Fibroblast of mammary gland (primary cell): ENCODE results near the gene EML1.

ENCODE experiments used
- DNase-seq: peaks from one replicate; pipeline ENCODE4 v3.0.0-alpha.2; 2010; ENCODE audit warnings: low read depth
- H3K4me3 ChIP-seq: 2 replicates; pipeline ENCODE4 v1.5.1; 2011; ENCODE audit warnings: low read depth, mild to moderate bottlenecking, low read length, moderate library complexity; ENCODE audit not compliant: control insufficient read depth
- TF ChIP-seq, protein P1 (sequence below): conservative IDR thresholded peaks from 2 replicates; pipeline ENCODE4 v1.5.1; 2011; ENCODE audit warnings: low read depth, low read length, inconsistent platforms; ENCODE audit not compliant: control insufficient read depth, insufficient read depth

EML1 gene

DNA sequence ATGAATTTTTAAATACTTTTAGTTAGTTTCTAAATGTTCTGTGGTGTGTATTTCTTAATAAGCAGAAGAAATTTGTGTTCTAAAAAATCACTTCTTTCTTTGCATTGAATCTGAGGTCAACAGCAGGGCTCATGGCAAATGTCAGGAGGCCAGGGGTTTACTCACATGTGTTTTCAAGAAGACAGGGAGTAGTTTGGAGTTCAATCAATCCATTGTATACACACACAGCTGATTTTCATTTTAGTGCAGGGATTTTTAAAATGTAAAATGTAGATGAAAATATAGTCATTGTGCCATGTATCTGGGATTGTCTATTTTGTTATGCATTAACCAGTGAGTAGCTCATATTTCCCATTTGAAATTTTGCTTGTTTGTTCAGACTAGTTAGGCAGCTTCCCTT is 62.1 kb downstream of the EML1 start:
- DNase-seq: no peak
- no peak overlapping the region for H3K4me3 ChIP-seq
- TF ChIP-seq, protein P1, sequence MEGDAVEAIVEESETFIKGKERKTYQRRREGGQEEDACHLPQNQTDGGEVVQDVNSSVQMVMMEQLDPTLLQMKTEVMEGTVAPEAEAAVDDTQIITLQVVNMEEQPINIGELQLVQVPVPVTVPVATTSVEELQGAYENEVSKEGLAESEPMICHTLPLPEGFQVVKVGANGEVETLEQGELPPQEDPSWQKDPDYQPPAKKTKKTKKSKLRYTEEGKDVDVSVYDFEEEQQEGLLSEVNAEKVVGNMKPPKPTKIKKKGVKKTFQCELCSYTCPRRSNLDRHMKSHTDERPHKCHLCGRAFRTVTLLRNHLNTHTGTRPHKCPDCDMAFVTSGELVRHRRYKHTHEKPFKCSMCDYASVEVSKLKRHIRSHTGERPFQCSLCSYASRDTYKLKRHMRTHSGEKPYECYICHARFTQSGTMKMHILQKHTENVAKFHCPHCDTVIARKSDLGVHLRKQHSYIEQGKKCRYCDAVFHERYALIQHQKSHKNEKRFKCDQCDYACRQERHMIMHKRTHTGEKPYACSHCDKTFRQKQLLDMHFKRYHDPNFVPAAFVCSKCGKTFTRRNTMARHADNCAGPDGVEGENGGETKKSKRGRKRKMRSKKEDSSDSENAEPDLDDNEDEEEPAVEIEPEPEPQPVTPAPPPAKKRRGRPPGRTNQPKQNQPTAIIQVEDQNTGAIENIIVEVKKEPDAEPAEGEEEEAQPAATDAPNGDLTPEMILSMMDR: no peak

DNA sequence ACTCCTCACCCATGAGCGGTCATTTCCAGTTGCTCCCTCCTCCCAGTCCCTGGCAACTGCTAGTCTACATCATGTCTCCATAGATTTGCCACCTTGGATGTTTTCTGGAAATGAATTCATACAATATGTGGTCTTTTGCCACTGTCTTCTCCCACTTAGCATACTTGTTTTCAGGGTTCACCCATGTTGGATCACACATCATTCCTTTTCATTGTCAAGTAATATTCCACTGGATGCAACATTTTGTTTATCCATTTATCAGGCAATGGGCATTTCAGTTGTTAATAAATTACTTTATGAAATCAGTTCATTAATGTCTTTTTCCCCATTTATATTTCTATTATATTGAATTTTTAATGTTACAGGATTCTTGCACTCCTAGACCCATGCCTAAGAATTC is 64.3 kb downstream of the EML1 start:
- TF ChIP-seq, protein P1: no peak

DNA sequence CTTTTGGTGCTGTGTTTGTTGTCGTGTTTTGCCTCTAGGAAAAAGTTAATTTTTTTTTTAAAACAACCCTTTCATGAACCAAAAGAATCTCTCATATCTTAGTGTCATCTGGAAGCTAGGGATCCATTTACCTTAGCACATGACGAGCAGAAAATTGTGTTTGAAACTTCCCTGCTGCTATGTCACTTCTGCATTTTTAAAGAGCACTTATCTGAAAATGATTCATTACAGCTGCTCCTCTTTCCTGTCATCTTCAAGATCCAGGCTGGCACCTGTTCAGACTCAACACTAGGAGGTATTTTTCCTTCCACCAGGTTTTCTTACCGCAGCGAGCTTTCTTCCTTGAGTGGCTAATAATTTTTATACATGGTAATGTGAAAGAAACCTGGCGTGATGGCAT is 67.0 kb downstream of the EML1 start:
- DNase-seq: no peak
- TF ChIP-seq, protein P1: no peak
- H3K4me3 ChIP-seq: no peak overlapping the region

More for the DNA sequence above, 64.3 kb downstream of the EML1 start:
- DNase-seq: no peak
- H3K4me3 ChIP-seq: no peak overlapping the region

DNA sequence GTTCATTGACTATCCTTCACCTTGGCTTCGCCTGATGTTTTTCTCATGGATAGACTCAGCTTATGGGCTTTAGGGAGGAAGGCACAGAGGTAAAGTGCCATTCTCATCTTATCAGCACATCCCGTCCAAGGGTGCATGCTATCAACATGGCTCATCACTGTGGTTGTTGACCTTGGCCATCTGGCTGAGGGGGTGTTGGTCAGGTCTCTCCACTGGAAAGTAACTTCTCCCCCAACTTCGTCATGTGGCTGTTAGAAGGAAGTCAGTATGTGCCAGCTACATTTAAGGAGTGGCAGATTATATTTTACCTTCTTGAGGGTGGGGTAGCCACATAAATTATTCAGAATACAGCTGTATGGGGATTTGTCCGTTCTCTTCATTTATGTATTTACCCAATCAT is 68.9 kb downstream of the EML1 start:
- peak; percentile 54 for DNase-seq
- TF ChIP-seq, protein P1: no peak
- H3K4me3 ChIP-seq: no peak overlapping the region

DNA sequence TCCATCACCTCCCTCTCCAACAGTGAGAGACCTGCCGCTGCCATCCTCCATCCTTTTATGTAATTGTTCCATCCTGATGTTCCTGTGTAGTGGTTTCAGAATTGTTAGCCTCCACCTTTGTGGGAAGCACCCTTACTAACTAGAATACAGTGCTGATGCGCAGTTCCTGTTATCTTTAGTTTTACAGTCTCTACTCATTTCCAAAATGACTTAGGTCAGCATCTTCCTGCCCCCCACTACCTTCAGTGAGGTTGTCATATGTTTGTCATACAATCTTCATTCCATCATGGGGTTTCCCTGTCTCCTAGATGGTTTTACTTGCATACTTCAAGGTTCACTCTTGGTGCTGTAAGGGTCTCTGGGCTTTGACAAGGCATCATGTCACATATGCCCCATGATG is 69.8 kb downstream of the EML1 start:
- H3K4me3 ChIP-seq: no peak overlapping the region
- TF ChIP-seq, protein P1: no peak
- no peak for DNase-seq

DNA sequence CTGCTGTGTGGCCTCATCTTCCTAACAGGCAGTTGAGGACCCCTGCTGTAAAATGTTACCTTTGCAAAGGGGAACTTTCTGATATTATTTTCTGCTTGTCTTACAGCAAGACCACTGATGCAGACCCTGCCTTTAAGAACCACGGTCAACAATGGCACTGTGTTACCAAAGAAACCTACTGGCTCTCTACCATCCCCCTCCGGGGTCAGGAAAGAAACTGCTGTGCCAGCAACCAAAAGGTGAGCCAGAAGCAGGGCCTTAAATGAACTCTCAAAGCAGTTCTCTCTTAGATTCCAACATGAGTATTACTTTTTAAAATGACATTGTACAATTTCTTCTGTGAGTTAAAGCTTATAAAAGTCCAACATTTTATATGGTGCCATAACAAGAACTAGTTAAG is 72.2 kb downstream of the EML1 start:
- DNase-seq: no peak
- no peak overlapping the region for H3K4me3 ChIP-seq
- TF ChIP-seq, protein P1: no peak

DNA sequence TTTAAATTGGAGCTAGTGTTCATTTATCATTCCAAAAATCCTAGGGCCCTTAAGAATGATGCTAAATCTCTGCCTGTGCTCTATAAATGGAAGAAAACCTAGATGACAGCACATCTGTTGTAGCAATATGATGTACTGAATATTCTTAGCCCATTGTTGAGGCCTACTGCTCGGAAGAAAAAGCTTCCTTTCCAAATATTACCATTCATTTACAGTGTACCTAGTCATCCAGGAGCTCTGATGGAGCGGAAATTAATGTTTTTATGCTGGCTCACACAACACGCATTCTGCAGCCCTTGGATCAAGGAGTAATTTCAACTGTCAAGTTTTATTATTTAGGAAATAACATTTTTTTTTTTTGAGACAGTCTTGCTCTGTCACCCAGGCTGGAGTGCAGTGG is 77.4 kb downstream of the EML1 start:
- TF ChIP-seq, protein P1: no peak
- H3K4me3 ChIP-seq: no peak overlapping the region
- no peak for DNase-seq
